SK-N-SH treated with all-trans-retinoic acid at 6 μM for 48 hours (cell line): ENCODE data around the gene PLA2G4F.

ENCODE experiments used
- ATAC-seq: fragments of 200-7000 bp; cut with Tn5 transposase; 3 replicates; pipeline ENCODE4 v1.9.1; 2020; ENCODE audit warnings: mild to moderate bottlenecking, moderate library complexity
- ARNTL ChIP-seq: fragments of 450-650 bp; formaldehyde crosslinking; IDR thresholded peaks from 2 replicates; pipeline ENCODE4 v1.5.0; 2020; ENCODE audit warnings: low read depth, mild to moderate bottlenecking, moderate library complexity, borderline replicate concordance
- BACH2 ChIP-seq: fragments of 250-450 bp; sonication (Bioruptor Pico); IDR thresholded peaks from 2 replicates; pipeline ENCODE4 v1.9.0; 2021; ENCODE audit warnings: mild to moderate bottlenecking, borderline replicate concordance
- CSDC2 ChIP-seq: fragments of 250-450 bp; sonication (Bioruptor Pico); IDR thresholded peaks from 2 replicates; pipeline ENCODE4 v1.5.0; 2020; ENCODE audit warnings: mild to moderate bottlenecking, moderate library complexity
- CSRNP3 ChIP-seq: fragments of 250-450 bp; sonication (Bioruptor Pico); IDR thresholded peaks from 2 replicates; pipeline ENCODE4 v1.5.1; 2021; ENCODE audit warnings: mild to moderate bottlenecking, moderate library complexity
- ESRRG ChIP-seq: fragments of 250-450 bp; sonication (Bioruptor Pico); IDR thresholded peaks from 2 replicates; pipeline ENCODE4 v1.6.1; 2021; ENCODE audit warnings: mild to moderate bottlenecking
- GLIS3 ChIP-seq: fragments of 250-450 bp; sonication (Bioruptor Pico); IDR thresholded peaks from 2 replicates; pipeline ENCODE4 v1.5.0; 2020; ENCODE audit warnings: mild to moderate bottlenecking, moderate library complexity
- ISL1 ChIP-seq: fragments of 250-450 bp; sonication (Bioruptor Pico); IDR thresholded peaks from 2 replicates; pipeline ENCODE4 v2.1.2; 2022; ENCODE audit warnings: mild to moderate bottlenecking, moderate library complexity
- OSR1 ChIP-seq: fragments of 250-450 bp; sonication (Bioruptor Pico); IDR thresholded peaks from 2 replicates; pipeline ENCODE4 v1.8.0; 2022; ENCODE audit warnings: moderate library complexity, mild to moderate bottlenecking, inconsistent platforms
- POU6F1 ChIP-seq: fragments of 250-450 bp; sonication (Bioruptor Pico); IDR thresholded peaks from 2 replicates; pipeline ENCODE4 v1.8.0; 2021; ENCODE audit warnings: low read depth, mild to moderate bottlenecking, moderate library complexity, borderline replicate concordance
- PPARA ChIP-seq: fragments of 250-450 bp; sonication (Bioruptor Pico); IDR thresholded peaks from 2 replicates; pipeline ENCODE4 v1.5.0; 2020; ENCODE audit warnings: mild to moderate bottlenecking, borderline replicate concordance
- SNAI2 ChIP-seq: fragments of 250-450 bp; sonication (Bioruptor Pico); IDR thresholded peaks from 2 replicates; pipeline ENCODE4 v1.5.0; 2020; ENCODE audit warnings: mild to moderate bottlenecking, moderate library complexity
- TCF4 ChIP-seq: fragments of 250-450 bp; sonication (Bioruptor Pico); IDR thresholded peaks from 2 replicates; pipeline ENCODE4 v1.8.0; 2021; ENCODE audit warnings: mild to moderate bottlenecking, moderate library complexity, borderline replicate concordance
- ZFP3 ChIP-seq: fragments of 250-450 bp; sonication (Bioruptor Pico); IDR thresholded peaks from 2 replicates; pipeline ENCODE4 v1.5.0; 2020; ENCODE audit warnings: mild to moderate bottlenecking, moderate library complexity
- ZNF565 ChIP-seq: fragments of 450-650 bp; formaldehyde crosslinking; conservative IDR thresholded peaks from 2 replicates; pipeline ENCODE4 v1.5.0; 2020; ENCODE audit warnings: low read depth, mild to moderate bottlenecking, moderate library complexity
- ZNF70 ChIP-seq: fragments of 450-650 bp; formaldehyde crosslinking; IDR thresholded peaks from 2 replicates; pipeline ENCODE4 v1.5.0; 2020; ENCODE audit warnings: mild to moderate bottlenecking, moderate library complexity
- TF ChIP-seq, protein P1 (sequence below): fragments of 250-450 bp; sonication (Bioruptor Pico); IDR thresholded peaks from 2 replicates; pipeline ENCODE4 v1.5.0; 2020; ENCODE audit warnings: mild to moderate bottlenecking, moderate library complexity
- TF ChIP-seq, protein P2 (sequence below): fragments of 250-450 bp; sonication (Bioruptor Pico); IDR thresholded peaks from 2 replicates; pipeline ENCODE4 v1.8.0; 2020; ENCODE audit warnings: mild to moderate bottlenecking, moderate library complexity, borderline replicate concordance

The PLA2G4F gene

DNA sequence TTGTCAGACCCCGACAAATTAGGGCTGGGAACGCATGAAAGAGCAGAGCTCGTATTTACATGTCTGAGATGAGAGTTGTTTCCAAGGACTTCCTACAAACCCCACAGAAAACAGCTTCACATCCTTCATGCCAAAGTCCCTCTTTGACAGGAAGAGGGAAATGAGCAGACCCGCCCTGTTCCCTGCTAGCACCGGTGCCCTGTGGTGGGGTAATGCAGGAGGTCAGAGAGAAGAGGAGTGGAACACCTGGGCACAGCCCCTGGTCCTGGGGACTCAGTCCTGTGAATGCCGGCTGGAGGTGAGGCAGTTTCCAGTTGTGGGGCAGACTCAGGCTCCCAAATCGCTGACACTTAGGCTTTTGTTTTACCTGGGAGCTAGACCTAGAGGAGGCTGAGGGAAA, 66.1 kb downstream of the PLA2G4F start:
- TF ChIP-seq ARNTL (no peak), ZFP3 (CRISPR knock-in tag) (no peak), ESRRG (no peak), GLIS3 (CRISPR knock-in tag) (no peak), SNAI2 (CRISPR knock-in tag) (no peak), OSR1 (CRISPR knock-in tag) (no peak), BACH2 (CRISPR knock-in tag) (no peak)
- TF ChIP-seq, protein P1, sequence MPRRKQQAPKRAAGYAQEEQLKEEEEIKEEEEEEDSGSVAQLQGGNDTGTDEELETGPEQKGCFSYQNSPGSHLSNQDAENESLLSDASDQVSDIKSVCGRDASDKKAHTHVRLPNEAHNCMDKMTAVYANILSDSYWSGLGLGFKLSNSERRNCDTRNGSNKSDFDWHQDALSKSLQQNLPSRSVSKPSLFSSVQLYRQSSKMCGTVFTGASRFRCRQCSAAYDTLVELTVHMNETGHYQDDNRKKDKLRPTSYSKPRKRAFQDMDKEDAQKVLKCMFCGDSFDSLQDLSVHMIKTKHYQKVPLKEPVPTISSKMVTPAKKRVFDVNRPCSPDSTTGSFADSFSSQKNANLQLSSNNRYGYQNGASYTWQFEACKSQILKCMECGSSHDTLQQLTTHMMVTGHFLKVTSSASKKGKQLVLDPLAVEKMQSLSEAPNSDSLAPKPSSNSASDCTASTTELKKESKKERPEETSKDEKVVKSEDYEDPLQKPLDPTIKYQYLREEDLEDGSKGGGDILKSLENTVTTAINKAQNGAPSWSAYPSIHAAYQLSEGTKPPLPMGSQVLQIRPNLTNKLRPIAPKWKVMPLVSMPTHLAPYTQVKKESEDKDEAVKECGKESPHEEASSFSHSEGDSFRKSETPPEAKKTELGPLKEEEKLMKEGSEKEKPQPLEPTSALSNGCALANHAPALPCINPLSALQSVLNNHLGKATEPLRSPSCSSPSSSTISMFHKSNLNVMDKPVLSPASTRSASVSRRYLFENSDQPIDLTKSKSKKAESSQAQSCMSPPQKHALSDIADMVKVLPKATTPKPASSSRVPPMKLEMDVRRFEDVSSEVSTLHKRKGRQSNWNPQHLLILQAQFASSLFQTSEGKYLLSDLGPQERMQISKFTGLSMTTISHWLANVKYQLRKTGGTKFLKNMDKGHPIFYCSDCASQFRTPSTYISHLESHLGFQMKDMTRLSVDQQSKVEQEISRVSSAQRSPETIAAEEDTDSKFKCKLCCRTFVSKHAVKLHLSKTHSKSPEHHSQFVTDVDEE (CRISPR knock-in tag), result no peak
- TF ChIP-seq, protein P2, sequence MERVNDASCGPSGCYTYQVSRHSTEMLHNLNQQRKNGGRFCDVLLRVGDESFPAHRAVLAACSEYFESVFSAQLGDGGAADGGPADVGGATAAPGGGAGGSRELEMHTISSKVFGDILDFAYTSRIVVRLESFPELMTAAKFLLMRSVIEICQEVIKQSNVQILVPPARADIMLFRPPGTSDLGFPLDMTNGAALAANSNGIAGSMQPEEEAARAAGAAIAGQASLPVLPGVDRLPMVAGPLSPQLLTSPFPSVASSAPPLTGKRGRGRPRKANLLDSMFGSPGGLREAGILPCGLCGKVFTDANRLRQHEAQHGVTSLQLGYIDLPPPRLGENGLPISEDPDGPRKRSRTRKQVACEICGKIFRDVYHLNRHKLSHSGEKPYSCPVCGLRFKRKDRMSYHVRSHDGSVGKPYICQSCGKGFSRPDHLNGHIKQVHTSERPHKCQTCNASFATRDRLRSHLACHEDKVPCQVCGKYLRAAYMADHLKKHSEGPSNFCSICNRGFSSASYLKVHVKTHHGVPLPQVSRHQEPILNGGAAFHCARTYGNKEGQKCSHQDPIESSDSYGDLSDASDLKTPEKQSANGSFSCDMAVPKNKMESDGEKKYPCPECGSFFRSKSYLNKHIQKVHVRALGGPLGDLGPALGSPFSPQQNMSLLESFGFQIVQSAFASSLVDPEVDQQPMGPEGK (CRISPR knock-in tag), result no peak
- TF ChIP-seq, all 23 proteins: peak for 0
- no peak for ATAC-seq

GRCh38 chr15:42089942-42090341, 66.5 kb downstream of the PLA2G4F start:
- TF ChIP-seq OSR1 (CRISPR knock-in tag) (no peak), GLIS3 (CRISPR knock-in tag) (no peak), BACH2 (CRISPR knock-in tag) (no peak), ZFP3 (CRISPR knock-in tag) (no peak), TCF4 (CRISPR knock-in tag) (no peak), ISL1 (CRISPR knock-in tag) (no peak), ARNTL (no peak), SNAI2 (CRISPR knock-in tag) (no peak), ZNF70 (CRISPR knock-in tag) (no peak), CSRNP3 (CRISPR knock-in tag) (no peak), ZNF565 (CRISPR knock-in tag) (no peak), POU6F1 (no peak), CSDC2 (no peak), PPARA (CRISPR knock-in tag) (no peak)
- TF ChIP-seq, protein P2 (CRISPR knock-in tag), result no peak
- TF ChIP-seq, all 23 proteins: peak for 0
- ATAC-seq, result no peak
